NCI-H1694 (cell line): ENCODE results near the gene SAMD10.
"Not testable (repeated sequence)": the region's sequence is repeated elsewhere in the genome, so short reads cannot be mapped to it uniquely, and the experiment has no call there.

Experiments used
- DNase-seq: peaks from one replicate; lab custom pipeline; 2025; lab: John Stamatoyannopoulos, UW

Gene SAMD10

DNA sequence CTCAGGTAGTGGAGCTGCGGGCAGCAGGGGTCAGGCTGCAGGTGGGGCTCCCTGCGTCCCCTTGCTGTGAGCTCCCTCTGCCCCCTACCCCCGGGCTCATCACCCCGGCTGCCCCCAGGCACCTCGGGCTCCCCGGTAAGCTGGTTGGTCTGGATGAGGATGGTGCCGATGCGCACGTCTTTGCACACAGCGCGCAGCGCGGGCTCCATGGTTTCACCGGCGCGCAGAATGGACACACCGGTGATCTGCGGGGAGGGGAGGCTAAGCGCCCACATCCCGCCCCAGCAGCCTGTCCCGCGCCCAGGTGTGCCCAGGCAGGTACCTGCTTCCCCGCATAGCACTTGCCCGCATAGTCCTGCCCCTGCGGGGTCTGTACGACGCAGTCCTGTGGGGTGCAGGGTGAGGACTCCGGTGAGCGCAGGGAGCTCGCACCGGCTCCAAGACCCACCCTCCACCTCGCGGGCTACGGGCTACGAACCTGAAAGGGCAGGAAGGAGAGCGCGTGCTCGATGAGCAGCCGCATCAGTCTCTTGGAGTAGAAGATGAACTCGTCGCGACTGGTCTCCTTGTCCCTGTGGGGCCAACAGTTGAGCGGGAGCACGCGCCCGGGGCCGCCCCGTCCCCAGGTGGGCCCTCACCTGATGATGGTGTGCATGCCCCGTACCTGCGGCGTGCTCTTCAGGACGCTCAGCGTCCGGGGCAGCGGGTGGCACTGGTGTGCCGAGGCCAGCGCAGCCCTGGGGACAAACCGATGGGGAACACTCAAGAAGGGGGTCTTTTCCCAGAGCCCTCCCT, 38.8 kb downstream of the SAMD10 start:
- no peak for DNase-seq

DNA sequence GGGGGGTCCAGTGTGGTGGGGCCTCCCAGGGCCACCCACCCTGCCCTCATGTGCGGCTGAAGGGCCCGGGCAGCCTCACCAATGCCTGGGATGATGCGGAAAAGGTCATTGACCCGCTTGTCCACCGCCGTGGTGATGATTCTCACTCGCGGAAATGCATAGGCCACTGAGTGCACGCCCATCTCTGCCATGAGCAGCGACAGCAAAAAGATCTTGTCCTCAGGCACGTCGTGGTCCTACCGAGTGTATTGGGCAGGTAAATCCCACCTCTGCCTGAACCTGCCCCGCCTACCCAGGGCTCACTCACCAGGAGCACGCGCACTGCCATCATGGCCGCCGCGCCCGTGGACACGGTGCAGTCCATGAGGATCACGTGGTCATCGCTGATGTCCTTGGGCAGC, 39.4 kb downstream of the SAMD10 start:
- DNase-seq: no peak

DNA sequence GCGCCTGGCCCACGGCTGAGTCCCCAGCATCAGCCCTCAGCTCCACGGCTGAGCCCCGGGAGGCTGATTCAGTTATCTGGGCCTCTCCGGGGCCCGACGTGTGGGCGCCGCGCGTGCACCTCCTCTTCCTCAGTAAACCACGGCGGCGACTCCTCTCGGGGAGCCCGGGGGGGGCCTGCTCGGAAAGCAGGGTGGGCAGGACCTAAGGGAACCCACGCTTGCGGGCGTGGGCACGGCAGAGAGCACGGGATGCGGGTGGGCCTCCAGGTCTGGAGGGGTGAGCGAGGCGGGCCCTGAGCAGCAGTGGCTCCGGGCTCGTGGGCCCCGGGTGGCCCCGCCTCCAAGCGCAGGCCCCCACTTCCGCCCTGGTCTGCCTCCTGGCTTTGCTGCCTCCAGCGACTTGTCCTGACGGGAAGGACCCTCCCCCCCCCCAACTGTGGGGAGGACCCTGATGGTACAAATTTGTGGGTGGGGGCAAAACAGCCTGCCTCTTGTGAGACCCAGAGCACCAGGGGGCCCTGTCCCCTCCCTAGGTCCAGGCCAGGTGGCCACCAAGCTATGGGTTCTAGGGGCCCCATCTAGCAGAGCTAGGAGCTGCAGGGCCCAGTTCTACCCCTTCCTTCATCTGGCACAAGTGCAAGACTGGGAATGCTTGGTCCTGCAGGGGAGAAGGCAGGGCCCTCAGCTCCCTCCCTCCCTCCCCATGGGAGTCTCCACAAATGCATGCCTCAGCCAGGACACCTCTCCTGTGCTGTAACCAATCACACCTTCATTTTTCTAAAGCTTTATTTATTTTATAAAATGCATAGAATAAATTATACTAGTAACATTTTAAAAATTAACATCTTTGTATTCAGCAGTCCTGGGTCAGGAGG, 40.1 kb downstream of the SAMD10 start:
- no peak for DNase-seq

DNA sequence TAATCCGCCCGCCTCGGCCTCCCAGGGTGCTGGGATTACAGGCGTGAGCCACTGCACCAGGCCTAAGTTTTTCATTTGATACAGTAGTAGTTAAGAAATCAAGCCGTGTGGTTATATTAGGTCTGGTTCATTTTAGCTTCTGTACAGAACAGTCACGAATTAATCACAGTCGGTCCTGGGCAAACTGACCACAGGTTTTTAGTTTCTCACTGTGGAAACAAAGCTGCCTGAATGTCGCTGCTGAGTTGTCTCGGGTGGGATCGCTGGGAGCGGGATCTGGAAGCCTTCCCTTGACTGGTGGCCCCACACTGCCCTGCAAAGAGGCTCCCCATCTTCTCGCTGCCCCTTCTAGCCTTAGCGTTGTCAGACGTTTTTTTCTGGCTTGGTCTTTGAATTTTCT, 41.8 kb downstream of the SAMD10 start:
- no peak for DNase-seq

DNA sequence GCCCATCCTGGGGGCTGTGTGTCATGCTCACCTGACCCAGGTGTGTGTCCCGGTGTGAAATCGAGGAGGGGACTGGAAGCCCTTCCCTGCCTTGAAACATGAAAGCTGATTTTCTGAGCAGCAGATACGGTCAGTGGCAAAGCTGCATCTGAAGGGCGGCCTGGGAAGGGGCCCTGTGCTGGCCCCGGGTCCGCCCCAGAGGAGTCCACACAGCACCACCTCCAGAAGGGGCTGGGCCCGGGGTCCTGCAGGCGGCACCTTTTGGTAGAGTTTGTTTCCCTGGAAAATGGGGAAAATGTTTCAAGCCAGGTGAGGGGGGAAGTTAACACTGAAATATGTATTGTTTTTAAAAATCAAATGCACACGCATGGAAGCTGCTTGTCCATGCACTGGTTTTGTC, 44.0 kb downstream of the SAMD10 start:
- DNase-seq: no peak

DNA sequence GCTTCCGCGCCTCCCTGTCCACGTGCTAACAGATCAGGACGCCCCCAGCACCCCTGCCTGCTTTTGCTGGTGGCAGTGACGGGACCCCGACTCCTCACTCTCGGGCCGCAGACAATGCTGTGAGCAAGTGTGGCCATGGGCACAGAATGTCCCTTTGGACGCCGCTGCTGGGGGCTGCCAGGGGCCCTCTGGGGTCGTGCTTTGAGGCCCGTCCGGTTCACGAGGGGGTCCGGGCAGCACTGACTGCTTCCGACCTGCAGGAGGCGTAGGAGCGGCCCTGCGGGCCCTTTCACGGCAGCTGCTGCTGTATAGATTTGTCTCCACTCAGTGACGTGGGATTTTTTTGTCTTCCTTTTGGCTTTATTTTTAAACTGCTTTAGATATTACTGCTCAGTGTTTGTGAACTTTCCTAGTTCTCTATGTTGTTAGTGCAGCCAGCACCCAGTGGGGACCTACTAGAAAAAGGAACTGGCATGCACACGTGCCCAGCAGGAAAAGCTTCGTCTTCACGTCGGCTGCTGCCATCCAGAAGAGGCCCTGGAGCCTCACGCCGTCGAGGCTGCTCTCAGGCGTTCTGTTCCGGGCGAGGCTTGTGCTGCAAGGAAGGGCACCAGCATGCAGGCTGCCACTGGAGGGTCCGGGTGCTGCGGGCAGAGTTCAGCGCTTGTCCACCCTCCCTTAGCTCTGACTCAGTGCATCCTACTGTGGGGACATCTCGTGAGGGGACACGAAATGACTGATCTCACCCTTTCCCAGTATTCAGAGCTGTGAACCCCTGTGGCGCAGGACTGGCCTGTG, 45.0 kb downstream of the SAMD10 start:
- DNase-seq: peak; percentile 18

DNA sequence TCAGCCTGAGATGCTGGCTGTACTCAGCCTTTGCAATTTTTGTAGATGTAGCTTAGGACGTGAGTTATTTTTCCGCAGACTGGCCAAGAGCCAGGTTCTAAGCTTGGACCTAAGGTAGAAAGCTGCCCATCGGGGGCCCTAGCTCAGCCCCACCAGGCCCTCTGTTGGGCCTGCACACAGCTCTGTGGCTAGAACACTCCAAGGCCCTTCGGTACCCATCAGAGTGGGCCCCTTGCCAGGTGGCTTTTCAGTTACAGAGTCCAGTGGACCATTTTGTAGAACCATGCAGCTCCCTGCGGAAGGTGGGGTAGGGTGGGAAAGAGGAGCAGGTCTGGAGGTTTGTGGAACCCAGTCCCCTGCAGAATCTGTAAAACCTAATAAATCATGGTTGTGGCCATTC, 45.8 kb downstream of the SAMD10 start:
- no peak for DNase-seq

DNA sequence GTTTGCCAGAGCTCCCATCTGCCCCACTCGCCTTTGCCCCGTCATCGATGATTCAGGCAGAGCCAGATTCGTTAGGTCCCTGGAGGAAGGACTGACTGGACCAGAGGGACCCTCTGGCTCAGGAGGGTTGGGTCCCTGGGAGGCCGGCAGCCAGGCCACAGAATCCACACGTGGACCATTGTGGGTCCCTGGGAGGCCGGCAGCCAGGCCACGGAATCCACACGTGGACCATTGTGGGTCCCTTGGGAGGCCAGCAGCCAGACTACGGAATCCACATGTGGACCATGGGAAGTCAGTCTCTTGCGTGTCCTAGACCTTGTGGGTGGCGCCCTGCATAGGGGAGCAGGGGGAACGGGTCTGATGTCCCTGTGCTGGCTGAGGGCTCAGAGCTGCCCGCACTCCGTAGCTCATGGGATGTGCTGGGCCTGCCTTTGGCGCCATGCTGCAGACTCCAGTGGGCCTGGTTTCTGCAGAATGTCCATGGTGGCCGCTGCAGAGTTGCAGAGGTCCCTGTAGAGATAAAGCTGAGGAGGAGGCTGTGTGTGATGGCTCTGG, 46.8 kb downstream of the SAMD10 start:
- DNase-seq: no peak

DNA sequence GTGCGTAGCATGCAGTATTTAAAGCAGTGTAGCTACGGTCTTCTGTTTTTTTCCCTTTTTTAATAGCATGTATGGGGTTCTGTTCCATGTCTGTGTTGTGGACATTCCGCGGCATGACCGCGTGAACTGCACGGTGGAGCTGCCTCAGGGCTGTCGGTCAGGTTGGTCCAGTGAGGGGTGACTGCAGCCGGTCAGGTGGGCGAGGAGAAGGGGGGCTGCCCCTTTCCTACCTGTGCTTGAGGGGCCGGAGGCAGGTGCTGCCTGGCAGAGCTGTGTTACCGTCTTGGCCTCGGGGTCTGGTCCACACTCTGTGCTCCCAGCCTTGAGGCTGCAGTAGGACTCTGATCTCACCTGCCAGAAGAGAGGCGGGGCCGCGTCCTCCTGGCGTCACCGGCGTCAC, 47.7 kb downstream of the SAMD10 start:
- DNase-seq: no peak

DNA sequence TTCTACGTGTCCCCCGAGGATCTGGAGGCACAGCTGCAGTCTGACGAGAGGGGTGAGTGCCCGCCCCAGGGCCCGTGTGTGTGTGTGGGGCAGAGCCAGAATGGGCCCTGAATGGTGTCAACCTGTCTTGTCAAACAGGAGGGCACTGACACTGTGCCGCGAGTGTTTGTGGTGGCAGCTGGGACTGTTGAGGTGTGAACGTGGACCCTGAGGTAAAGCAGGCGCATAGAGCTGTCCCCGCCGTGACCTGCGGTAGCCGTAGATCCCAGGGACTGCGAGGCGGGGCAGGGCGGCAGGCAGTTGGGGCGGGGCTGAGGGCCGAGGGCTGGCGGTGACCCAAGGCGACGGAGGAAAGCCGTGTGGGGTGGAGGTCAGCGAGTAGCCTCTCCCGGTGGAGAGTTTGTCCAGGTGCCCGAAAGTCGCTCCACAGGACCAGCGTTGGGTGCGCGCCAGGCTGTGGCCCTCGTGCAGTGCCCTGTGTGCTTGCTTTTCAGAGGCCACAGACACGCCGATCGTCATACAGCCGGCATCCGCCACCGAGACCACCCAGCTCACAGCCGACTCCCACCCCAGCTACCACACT, 48.4 kb downstream of the SAMD10 start:
- no peak for DNase-seq

DNA sequence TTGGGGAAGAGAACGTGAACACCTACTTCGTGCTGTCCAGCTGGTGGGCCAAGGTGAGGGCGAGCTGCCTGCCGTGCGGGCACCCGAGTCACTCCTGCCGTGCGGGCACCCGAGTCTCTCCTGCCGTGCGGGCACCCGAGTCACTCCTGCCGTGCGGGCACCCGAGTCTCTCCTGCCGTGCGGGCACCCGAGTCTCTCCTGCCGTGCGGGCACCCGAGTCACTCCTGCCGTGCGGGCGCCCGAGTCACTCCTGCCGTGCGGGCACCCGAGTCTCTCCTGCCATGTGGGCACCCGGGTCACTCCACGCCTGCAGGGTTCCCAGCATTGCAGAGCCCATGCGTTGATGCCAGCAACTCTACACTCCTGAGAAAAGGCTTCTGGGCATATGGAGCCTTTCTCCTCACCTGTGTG, 50.0 kb downstream of the SAMD10 start:
- not testable (repeated sequence) for DNase-seq

DNA sequence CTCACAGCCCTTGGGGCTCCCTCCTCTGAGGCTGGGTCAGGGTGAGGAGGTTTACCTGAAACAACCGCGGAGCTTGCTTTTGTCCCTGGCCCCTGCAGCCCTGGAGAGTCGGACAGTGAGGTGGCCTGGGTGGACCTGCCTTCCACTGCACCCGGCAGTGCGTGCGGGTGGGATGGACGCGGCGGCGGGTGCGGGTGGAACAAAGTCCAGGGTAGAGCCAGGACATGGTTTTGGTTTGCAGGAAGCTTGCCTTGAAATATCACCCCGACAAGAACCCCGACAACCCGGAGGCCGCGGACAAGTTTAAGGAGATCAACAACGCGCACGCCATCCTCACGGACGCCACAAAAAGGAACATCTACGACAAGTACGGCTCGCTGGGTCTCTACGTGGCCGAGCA, 50.4 kb downstream of the SAMD10 start:
- DNase-seq: no peak

DNA sequence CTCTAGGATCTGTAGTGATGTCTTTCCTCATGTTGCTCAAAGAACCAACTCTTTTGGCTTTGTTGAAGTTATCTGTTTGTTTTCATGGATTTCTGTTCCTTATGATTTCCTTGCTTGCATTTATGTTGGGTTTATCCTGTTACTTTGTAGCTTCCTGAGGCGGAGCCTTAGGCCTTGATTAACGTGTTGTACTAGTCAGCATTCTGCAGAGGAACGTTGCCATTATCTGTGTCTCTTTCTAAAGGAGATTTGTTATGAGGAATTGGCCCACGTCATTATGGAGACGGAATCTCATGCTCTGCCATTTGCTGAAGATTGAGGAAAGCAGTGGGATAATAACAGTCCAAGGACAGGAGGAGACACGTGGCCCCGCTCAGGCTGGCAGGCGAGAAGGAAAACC, 53.1 kb downstream of the SAMD10 start:
- DNase-seq: no peak

DNA sequence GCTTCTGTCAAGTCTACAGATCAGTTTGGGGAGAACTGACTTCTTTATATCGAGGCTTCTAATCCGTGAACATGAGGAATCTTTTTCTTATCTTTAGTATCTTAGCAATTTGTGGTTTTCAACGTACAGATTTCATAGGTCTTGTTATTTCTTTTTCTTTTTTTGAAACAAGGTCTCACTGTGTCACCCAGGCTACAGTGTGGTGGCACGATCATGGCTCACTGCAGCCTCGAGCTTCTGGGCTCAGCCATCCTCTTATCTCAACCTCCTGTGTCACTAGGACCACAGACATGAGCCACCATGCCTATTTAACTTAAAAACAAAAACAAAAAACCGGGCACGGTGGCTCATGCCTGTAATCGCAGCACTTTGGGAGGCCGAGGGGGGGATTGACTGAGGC, 55.2 kb downstream of the SAMD10 start:
- DNase-seq: no peak
